Endodermal cell (in vitro differentiated cells): ENCODE measurements around the gene VPS35L. TPM values are rescaled to one million over a fixed set of nuclear protein-coding genes. Genes with fewer than 3 reads are reported as not detected.

Experiments
- DNase-seq: peaks from one replicate; pipeline ENCODE4 v3.0.0-alpha.2; 2017
- H3K27ac ChIP-seq: 2 replicates; pipeline ENCODE4 v1.5.1; 2013; ENCODE audit warnings: mild to moderate bottlenecking, low read depth, low read length, moderate library complexity
- H3K27me3 ChIP-seq: 2 replicates; pipeline ENCODE4 v1.6.1; 2013; ENCODE audit warnings: mild to moderate bottlenecking, low read length, moderate library complexity; ENCODE audit not compliant: insufficient read depth, control insufficient read depth, poor library complexity, severe bottlenecking
- H3K36me3 ChIP-seq: 2 replicates; pipeline ENCODE4 v1.7.0; 2013; ENCODE audit warnings: mild to moderate bottlenecking, low read length, moderate library complexity; ENCODE audit not compliant: control insufficient read depth, insufficient read depth
- H3K4me1 ChIP-seq: one replicate; pipeline ENCODE4 v1.7.0; 2013; ENCODE audit warnings: low read length; ENCODE audit not compliant: control insufficient read depth, insufficient read depth
- H3K4me3 ChIP-seq: 2 replicates; pipeline ENCODE4 v1.5.1; 2013; ENCODE audit warnings: mild to moderate bottlenecking, low read length, moderate library complexity
- H3K9ac ChIP-seq: 2 replicates; pipeline ENCODE4 v1.6.1; 2013; ENCODE audit warnings: mild to moderate bottlenecking, low read length, moderate library complexity; ENCODE audit not compliant: poor library complexity, severe bottlenecking; ENCODE audit errors: extremely low read depth
- H3K9me3 ChIP-seq: 2 replicates; pipeline ENCODE4 v1.6.1; 2013; ENCODE audit warnings: mild to moderate bottlenecking, low read length, moderate library complexity; ENCODE audit not compliant: control insufficient read depth
- H3K27ac Mint-ChIP-seq: 2 replicates; pipeline ENCODE4 v1.8.0; 2020; ENCODE audit warnings: mixed read lengths
- H3K27me3 Mint-ChIP-seq: 2 replicates; pipeline ENCODE4 v1.8.0; 2021; ENCODE audit warnings: mild to moderate bottlenecking, mixed read lengths; ENCODE audit not compliant: insufficient read depth
- H3K36me3 Mint-ChIP-seq: 2 replicates; pipeline ENCODE4 v1.8.0; 2020; ENCODE audit warnings: low read depth, mixed read lengths
- H3K4me1 Mint-ChIP-seq: 2 replicates; pipeline ENCODE4 v1.8.0; 2020; ENCODE audit warnings: mixed read lengths
- H3K4me3 Mint-ChIP-seq: 2 replicates; pipeline ENCODE4 v1.8.0; 2020; ENCODE audit warnings: mild to moderate bottlenecking, moderate library complexity, mixed read lengths
- H3K9me3 Mint-ChIP-seq: 2 replicates; pipeline ENCODE4 v1.8.0; 2020; ENCODE audit warnings: mild to moderate bottlenecking, mixed read lengths
- CTCF ChIP-seq: fragments of 200-600 bp; sonication (generic); conservative IDR thresholded peaks from 2 replicates; pipeline ENCODE4 v1.5.0; 2021; ENCODE audit warnings: antibody characterized with exemption, mild to moderate bottlenecking
- WGBS, 2 experiments: methylation state at CpG; one replicate each; pipeline versions ENCODE4 v1.1.5 to v1.1.7; 2013; ENCODE audit warnings: missing lambda C conversion rate in 2 of 2, mixed read lengths in 1 of 2; ENCODE audit not compliant: insufficient coverage in 1 of 2, insufficient read length in 1 of 2; 5-methylcytosine and 5-hydroxymethylcytosine counted together
- total RNA-seq, 2 donors: library from RNA; stranded (reverse); fragmentation: NEBNext Ultra II Directional in 1 of 2; extraction: Animal tissue kit (Norgen Biotek cat#: 25700) in 1 of 2; gene quantifications; 2 replicates in 1 of 2; 3 replicates in 1 of 2; pipeline ENCODE4 v1.2.1, GENCODE V29; 2021

Gene VPS35L
- total RNA-seq, 2 donors from 2014 or later = 61.5 to 82.0 TPM

- Histone ChIP-seq H3K27me3 (no peaks in the 10 kb centered on the region), H3K9me3 (no peaks in the 10 kb centered on the region), H3K4me3 (no peak overlapping the region), H3K9ac (no peak overlapping the region), H3K4me1 (no peaks in the 10 kb centered on the region), H3K36me3 (peaks cover 9% of the 10 kb centered on the region), H3K27ac (no peak overlapping the region)
- no peak overlapping the region for H3K27ac Mint-ChIP-seq
- no peaks in the 10 kb centered on the region for H3K4me1 Mint-ChIP-seq
- H3K4me3 Mint-ChIP-seq = no peak overlapping the region
- no peaks in the 10 kb centered on the region for H3K27me3 Mint-ChIP-seq
- TF ChIP-seq CTCF = no peak
- WGBS, 2 experiments = 96 to 97% methylated on average over 3 of the region's 3 CpGs
- H3K9me3 Mint-ChIP-seq = no peaks in the 10 kb centered on the region
- peaks cover 41% of the 10 kb centered on the region for H3K36me3 Mint-ChIP-seq
- DNase-seq = no peak
These were observed 65.9 kb downstream of the VPS35L start for GRCh38 chr16:19621445-19621844.

- WGBS, 2 experiments = 93 to 98% methylated on average over 5 to 6 of the region's 6 CpGs
- peaks cover 29% of the 10 kb centered on the region for H3K36me3 ChIP-seq
- no peaks in the 10 kb centered on the region for H3K9me3 Mint-ChIP-seq
- DNase-seq = no peak
- no peaks in the 10 kb centered on the region for H3K4me1 ChIP-seq
- peaks cover 62% of the 10 kb centered on the region for H3K36me3 Mint-ChIP-seq
- no peaks in the 10 kb centered on the region for H3K4me1 Mint-ChIP-seq
- no peak for TF ChIP-seq CTCF
- no peaks in the 10 kb centered on the region for H3K9me3 ChIP-seq
- no peak overlapping the region for H3K4me3 ChIP-seq
- no peak overlapping the region for H3K27ac ChIP-seq
- no peaks in the 10 kb centered on the region for H3K27me3 ChIP-seq
- H3K4me3 Mint-ChIP-seq = no peak overlapping the region
- no peaks in the 10 kb centered on the region for H3K27me3 Mint-ChIP-seq
- no peak overlapping the region for H3K9ac ChIP-seq
- H3K27ac Mint-ChIP-seq = no peak overlapping the region
These were observed 69.5 kb downstream of the VPS35L start for GRCh38 chr16:19625039-19625438.

- 96 to 100% methylated on average over 5 to 6 of the region's 7 CpGs for WGBS, 2 experiments
- no peak overlapping the region for H3K27ac Mint-ChIP-seq
- Histone ChIP-seq H3K9me3 (no peaks in the 10 kb centered on the region), H3K27me3 (no peaks in the 10 kb centered on the region), H3K4me3 (no peak overlapping the region), H3K36me3 (peaks cover 50% of the 10 kb centered on the region), H3K27ac (no peak overlapping the region), H3K9ac (no peak overlapping the region), H3K4me1 (no peaks in the 10 kb centered on the region)
- H3K9me3 Mint-ChIP-seq = no peaks in the 10 kb centered on the region
- peaks cover 66% of the 10 kb centered on the region for H3K36me3 Mint-ChIP-seq
- H3K4me1 Mint-ChIP-seq = no peaks in the 10 kb centered on the region
- DNase-seq = no peak
- no peaks in the 10 kb centered on the region for H3K27me3 Mint-ChIP-seq
- H3K4me3 Mint-ChIP-seq = no peak overlapping the region
- no peak for TF ChIP-seq CTCF
These were observed 81.1 kb downstream of the VPS35L start for GRCh38 chr16:19636436-19637267.
